Measurements from ENCODE around the gene PRPF39.

Gene PRPF39

GRCh38 chr14:45096218-45096617 lies 12.3 kb downstream of the PRPF39 start:
- Mint-ChIP-seq H3K36me3 (ENCODE audit: low read depth) (peaks cover 83% of the 10 kb centered on the region), H3K4me1 (ENCODE audit: low read depth) (no peaks in the 10 kb centered on the region), H3K9me3 (no peaks in the 10 kb centered on the region), H3K4me3 (no peak overlapping the region), H3K27ac (no peak overlapping the region), H3K27me3 (no peaks in the 10 kb centered on the region)
- intact Hi-C loops (cut with micrococcal nuclease), result no loop called here

DNA sequence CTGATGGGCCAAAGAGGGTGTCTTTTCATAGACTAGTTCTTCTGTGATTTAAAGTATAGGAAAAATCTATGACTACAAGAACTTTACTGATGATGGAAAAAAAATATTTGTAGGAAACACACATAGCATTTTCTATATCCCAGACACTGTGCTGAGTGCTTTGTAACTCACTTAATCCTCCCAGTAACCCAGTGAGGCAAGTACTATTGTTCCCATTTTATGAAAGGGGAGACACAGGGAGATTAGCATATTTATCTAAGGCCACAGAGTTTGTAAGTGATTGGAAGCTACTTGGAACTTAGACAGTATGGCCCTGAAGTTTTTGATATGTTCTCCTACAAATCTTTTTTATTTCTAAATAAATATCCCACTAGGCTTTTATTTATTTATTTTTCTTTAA lies 19.9 kb downstream of the PRPF39 start:
- Mint-ChIP-seq H3K27ac (no peak overlapping the region), H3K9me3 (no peaks in the 10 kb centered on the region), H3K36me3 (ENCODE audit: low read depth) (peaks cover 85% of the 10 kb centered on the region), H3K27me3 (no peaks in the 10 kb centered on the region), H3K4me1 (ENCODE audit: low read depth) (no peaks in the 10 kb centered on the region), H3K4me3 (no peak overlapping the region)
- intact Hi-C loops (cut with micrococcal nuclease), result no loop called here

- peaks cover 85% of the 10 kb centered on the region for H3K36me3 Mint-ChIP-seq (ENCODE audit: low read depth)
- no peaks in the 10 kb centered on the region for H3K9me3 Mint-ChIP-seq
Measured at GRCh38 chr14:45104561-45104960, 20.6 kb downstream of the PRPF39 start.

GRCh38 chr14:45112896-45113781 lies 29.2 kb downstream of the PRPF39 start:
- H3K4me3 Mint-ChIP-seq, result no peak overlapping the region
- no peak overlapping the region for H3K27ac Mint-ChIP-seq
- H3K36me3 Mint-ChIP-seq (ENCODE audit: low read depth), result peaks cover 65% of the 10 kb centered on the region
- no peaks in the 10 kb centered on the region for H3K27me3 Mint-ChIP-seq
- H3K4me1 Mint-ChIP-seq (ENCODE audit: low read depth), result no peaks in the 10 kb centered on the region
- H3K9me3 Mint-ChIP-seq, result no peaks in the 10 kb centered on the region
- intact Hi-C loops (cut with micrococcal nuclease), result no loop called here

More at GRCh38 chr14:45104561-45104960, 20.6 kb downstream of the PRPF39 start:
- Mint-ChIP-seq H3K27me3 (no peaks in the 10 kb centered on the region), H3K4me1 (ENCODE audit: low read depth) (no peaks in the 10 kb centered on the region), H3K4me3 (no peak overlapping the region), H3K27ac (no peak overlapping the region)
- intact Hi-C loops (cut with micrococcal nuclease), result no loop called here

DNA sequence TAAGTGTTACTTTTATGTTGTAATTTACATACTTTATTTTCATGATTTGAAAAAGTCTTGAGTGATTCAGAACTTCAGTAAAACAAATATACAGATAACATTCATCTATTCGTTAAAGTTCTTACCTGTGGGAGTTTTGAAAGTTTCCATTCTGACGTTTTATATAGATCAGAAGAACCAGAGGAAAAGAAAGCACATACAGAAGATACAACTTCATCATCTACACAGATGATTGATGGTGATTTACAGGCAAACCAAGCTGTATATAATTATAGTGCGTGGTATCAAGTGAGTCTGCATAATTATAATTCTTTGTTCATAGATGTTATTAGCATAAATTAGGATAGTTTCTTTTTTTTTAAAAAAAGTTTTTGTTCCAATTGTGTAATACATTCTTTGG lies 30.4 kb downstream of the PRPF39 start:
- no peaks in the 10 kb centered on the region for H3K9me3 Mint-ChIP-seq
- no peak overlapping the region for H3K4me3 Mint-ChIP-seq
- no peaks in the 10 kb centered on the region for H3K27me3 Mint-ChIP-seq
- intact Hi-C loops (cut with micrococcal nuclease), result no loop called here
- no peaks in the 10 kb centered on the region for H3K4me1 Mint-ChIP-seq (ENCODE audit: low read depth)
- peaks cover 68% of the 10 kb centered on the region for H3K36me3 Mint-ChIP-seq (ENCODE audit: low read depth)
- no peak overlapping the region for H3K27ac Mint-ChIP-seq

- H3K9me3 Mint-ChIP-seq, result no peaks in the 10 kb centered on the region
- no peak overlapping the region for H3K4me3 Mint-ChIP-seq
- intact Hi-C loops (cut with micrococcal nuclease), result no loop called here
- H3K4me1 Mint-ChIP-seq (ENCODE audit: low read depth), result no peaks in the 10 kb centered on the region
- H3K27me3 Mint-ChIP-seq, result no peaks in the 10 kb centered on the region
- peaks cover 81% of the 10 kb centered on the region for H3K36me3 Mint-ChIP-seq (ENCODE audit: low read depth)
- H3K27ac Mint-ChIP-seq, result no peak overlapping the region
Measured at GRCh38 chr14:45118594-45118993, 34.7 kb downstream of the PRPF39 start.

- Mint-ChIP-seq H3K4me1 (ENCODE audit: low read depth) (no peaks in the 10 kb centered on the region), H3K4me3 (no peak overlapping the region), H3K36me3 (ENCODE audit: low read depth) (peaks cover 88% of the 10 kb centered on the region), H3K9me3 (no peaks in the 10 kb centered on the region), H3K27ac (no peak overlapping the region), H3K27me3 (no peaks in the 10 kb centered on the region)
- intact Hi-C loops (cut with micrococcal nuclease), result no loop called here
Measured at GRCh38 chr14:45120096-45120495, 36.2 kb downstream of the PRPF39 start.

- Mint-ChIP-seq H3K36me3 (ENCODE audit: low read depth) (peaks cover 91% of the 10 kb centered on the region), H3K9me3 (no peaks in the 10 kb centered on the region), H3K4me3 (no peak overlapping the region), H3K4me1 (ENCODE audit: low read depth) (no peaks in the 10 kb centered on the region), H3K27me3 (no peaks in the 10 kb centered on the region), H3K27ac (no peak overlapping the region)
- intact Hi-C loops (cut with micrococcal nuclease), result no loop called here
Measured at GRCh38 chr14:45123271-45123670, 39.4 kb downstream of the PRPF39 start.

DNA sequence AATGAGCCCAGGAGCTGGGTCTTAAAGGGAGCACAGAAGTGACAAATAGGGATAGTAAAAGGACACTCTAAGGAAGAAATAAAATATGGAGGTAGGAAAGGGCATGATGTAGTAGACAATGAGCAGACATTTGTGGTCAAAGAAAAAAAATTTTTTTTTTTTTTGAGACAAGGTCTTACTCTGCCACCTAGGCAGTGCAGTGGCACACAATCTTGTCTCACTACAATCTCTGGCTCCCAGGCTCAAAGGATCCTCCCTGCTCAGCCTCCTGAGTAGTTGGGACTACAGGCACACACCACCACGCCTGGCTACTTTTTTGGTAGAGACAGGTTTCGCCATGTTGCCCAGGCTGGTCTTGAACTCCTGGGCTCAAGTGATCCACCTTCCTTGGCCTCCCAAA lies 41.8 kb downstream of the PRPF39 start:
- Mint-ChIP-seq H3K36me3 (ENCODE audit: low read depth) (peaks cover 71% of the 10 kb centered on the region), H3K9me3 (no peaks in the 10 kb centered on the region), H3K4me3 (no peak overlapping the region), H3K27me3 (no peaks in the 10 kb centered on the region), H3K4me1 (ENCODE audit: low read depth) (no peaks in the 10 kb centered on the region), H3K27ac (no peak overlapping the region)
- intact Hi-C loops (cut with micrococcal nuclease), result no loop called here

GRCh38 chr14:45128963-45129629 lies 45.2 kb downstream of the PRPF39 start:
- Mint-ChIP-seq H3K4me3 (no peak overlapping the region), H3K27ac (no peak overlapping the region)
- intact Hi-C loops (cut with micrococcal nuclease), result no loop called here

GRCh38 chr14:45133683-45134050 lies 49.8 kb downstream of the PRPF39 start:
- intact Hi-C loops (cut with micrococcal nuclease), result loop anchor here (1.0 to 5.0 kb wide), 2 partner anchors 134 to 171 kb away; partner anchors contain the start of gene TOGARAM1
- H3K4me1 Mint-ChIP-seq (ENCODE audit: low read depth), result peaks cover 21% of the 10 kb centered on the region

More at GRCh38 chr14:45128963-45129629, 45.2 kb downstream of the PRPF39 start:
- peaks cover 47% of the 10 kb centered on the region for H3K36me3 Mint-ChIP-seq (ENCODE audit: low read depth)
- no peaks in the 10 kb centered on the region for H3K4me1 Mint-ChIP-seq (ENCODE audit: low read depth)
- H3K9me3 Mint-ChIP-seq, result no peaks in the 10 kb centered on the region
- no peaks in the 10 kb centered on the region for H3K27me3 Mint-ChIP-seq

DNA sequence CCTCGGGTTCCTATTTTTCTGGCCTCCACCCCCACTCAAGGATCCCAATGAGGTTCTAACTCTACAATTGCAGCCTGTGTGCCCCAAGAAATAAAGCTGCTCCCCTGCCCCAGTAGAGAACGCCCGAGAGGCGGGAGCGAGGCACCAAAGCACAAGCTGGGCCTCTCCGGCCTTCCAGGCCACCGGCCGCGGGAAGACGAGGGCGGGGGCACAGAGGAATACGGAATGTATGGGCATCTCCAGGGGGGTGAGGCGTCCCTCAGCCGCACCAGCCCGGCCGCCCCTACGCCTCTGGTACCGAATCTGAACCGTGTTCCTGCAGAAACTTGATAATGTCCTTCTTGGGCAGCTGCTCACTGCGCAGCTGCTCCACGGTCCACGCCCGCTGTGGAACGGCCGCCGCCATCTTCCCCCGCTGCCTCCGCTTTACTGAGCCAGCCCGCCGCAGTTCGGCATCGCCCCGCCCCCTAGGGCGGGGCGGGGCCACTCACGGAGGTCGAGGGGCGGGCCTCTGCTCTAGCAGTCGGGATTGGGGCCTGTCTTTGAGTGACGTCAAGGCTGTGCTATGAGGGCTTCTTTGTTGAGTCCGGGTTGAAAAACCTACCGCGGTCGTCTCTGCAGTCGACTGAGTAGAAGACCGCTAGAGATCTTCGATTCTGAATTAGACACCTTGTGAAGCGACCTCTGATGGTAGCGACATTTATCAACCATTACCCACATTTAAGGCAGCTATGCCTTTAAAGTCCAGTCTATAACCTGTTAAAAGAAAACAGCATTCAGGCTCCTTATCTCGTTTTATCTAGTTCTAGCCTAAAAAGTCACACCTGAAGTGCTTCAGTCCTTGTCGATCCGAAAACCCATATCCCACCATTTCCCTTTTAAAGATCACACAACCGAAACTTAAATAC lies 50.4 kb downstream of the PRPF39 start, which contains the start of gene FKBP3:
FKBP3 (minus strand) TSS at position 431 of the 908 bp plus-strand sequence; CDS start at position 406, 25 bp downstream.
- Mint-ChIP-seq H3K36me3 (ENCODE audit: low read depth) (peaks cover 21% of the 10 kb centered on the region), H3K27ac (peak within 1 kb of the TSS; percentile 96), H3K4me3 (peak within 1 kb of the TSS; percentile 95), H3K9me3 (no peaks in the 10 kb centered on the region), H3K4me1 (ENCODE audit: low read depth) (peaks cover 25% of the 10 kb centered on the region), H3K27me3 (no peaks in the 10 kb centered on the region)
- intact Hi-C loops (cut with micrococcal nuclease), result loop anchor here (1.0 to 5.0 kb wide), 2 partner anchors 133 to 172 kb away; partner anchors contain the start of gene TOGARAM1

More at GRCh38 chr14:45133683-45134050, 49.8 kb downstream of the PRPF39 start:
- Mint-ChIP-seq H3K36me3 (ENCODE audit: low read depth) (peaks cover 22% of the 10 kb centered on the region), H3K27ac (peak overlapping the region; percentile 96), H3K27me3 (no peaks in the 10 kb centered on the region), H3K9me3 (no peaks in the 10 kb centered on the region), H3K4me3 (peak overlapping the region; percentile 95)

- no peaks in the 10 kb centered on the region for H3K9me3 Mint-ChIP-seq
- intact Hi-C loops (cut with micrococcal nuclease), result loop anchor here (1.0 kb wide), 3 partner anchors 51 to 238 kb away; partner anchors contain the start of genes MIS18BP1 and PRPF39
- H3K27ac Mint-ChIP-seq, result peak overlapping the region; percentile 96
- H3K4me3 Mint-ChIP-seq, result peak overlapping the region; percentile 95
- H3K27me3 Mint-ChIP-seq, result no peaks in the 10 kb centered on the region
- H3K36me3 Mint-ChIP-seq (ENCODE audit: low read depth), result peaks cover 21% of the 10 kb centered on the region
- peaks cover 26% of the 10 kb centered on the region for H3K4me1 Mint-ChIP-seq (ENCODE audit: low read depth)
Measured at GRCh38 chr14:45135156-45135555, 51.2 kb downstream of the PRPF39 start.
